ENCODE results near the gene SEC14L5. TPM values are rescaled to one million over a fixed set of nuclear protein-coding genes. Genes with fewer than 3 reads are reported as not detected.
A peak's percentile ranks its signal among the peaks of the same experiment; 100 is the strongest.

Gene SEC14L5
- total RNA-seq, 1 donor = under 0.01 TPM

DNA sequence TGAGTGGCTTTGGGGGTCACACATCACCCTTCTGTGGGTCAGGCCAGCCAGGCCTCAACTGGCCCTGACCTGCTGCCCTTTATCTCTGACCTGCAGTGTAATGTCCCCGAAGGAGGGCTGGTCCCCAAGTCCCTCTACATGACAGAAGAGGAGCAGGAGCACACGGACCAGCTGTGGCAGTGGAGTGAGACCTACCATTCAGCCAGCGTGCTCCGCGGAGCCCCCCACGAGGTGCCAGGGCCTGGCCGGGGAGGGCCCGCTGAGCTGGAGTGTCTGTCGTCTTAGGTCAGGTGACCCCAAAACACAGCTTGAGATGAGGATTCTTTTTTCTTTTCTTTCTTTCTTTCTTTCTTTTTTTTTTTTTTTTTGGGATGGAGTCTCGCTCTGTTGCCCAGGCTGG, 49.1 kb downstream of the SEC14L5 start:
- DNase-seq (ENCODE audit: low read depth in 2 of 3, low spot score in 2 of 3) = no peak

- DNase-seq (ENCODE audit: low read depth in 2 of 3, low spot score in 2 of 3) = no peak
Measured at GRCh38 chr16:5008311-5008731, 50.2 kb downstream of the SEC14L5 start.

- no peak for DNase-seq (ENCODE audit: low read depth in 2 of 3, low spot score in 2 of 3)
Measured at GRCh38 chr16:5010576-5011329, 52.6 kb downstream of the SEC14L5 start.

DNA sequence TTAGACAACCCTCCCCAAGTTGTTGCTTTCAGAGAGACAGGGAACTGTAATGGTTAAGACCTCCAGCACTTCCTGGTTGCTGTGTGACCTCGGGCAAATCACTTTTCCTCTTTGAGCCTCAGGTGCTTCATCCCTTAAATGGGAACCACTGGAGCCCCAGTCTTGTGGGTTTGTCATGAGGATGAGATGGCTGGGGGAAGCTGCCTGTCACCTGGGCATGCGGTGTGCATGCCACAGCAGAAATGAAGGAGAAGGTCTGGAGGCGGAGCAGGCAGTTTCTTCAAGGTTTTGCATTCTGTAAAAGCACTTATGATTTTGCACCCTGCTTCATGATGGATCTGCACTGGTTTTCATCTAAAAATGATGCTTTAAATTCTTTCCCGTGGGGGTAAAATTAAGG, 53.5 kb downstream of the SEC14L5 start:
- DNase-seq (ENCODE audit: low read depth in 2 of 3, low spot score in 2 of 3) = no peak

- no peak for DNase-seq (ENCODE audit: low read depth in 2 of 3, low spot score in 2 of 3)
Measured at GRCh38 chr16:5012887-5013286, 54.8 kb downstream of the SEC14L5 start.

GRCh38 chr16:5015351-5015750, 57.2 kb downstream of the SEC14L5 start:
- no peak for DNase-seq (ENCODE audit: low read depth in 2 of 3, low spot score in 2 of 3)

DNA sequence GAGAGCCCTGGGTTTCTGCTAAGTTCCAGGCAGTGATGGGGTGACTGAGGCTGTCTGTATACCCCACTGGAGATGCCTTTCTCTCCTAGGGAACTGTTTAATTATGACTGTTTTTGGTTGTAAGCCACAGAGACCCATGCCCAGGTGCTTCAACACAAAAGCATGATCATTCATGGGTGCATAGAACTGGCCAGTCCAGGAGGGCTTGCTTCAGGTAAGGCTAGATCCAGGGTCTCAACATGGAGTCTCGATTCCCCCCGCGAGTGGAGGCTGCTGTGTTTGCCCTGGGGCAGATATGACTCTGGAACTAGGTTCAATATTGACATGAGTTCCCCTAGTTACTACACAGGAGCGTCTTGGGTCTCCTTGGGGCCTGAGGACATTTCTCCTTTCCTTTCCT, 57.8 kb downstream of the SEC14L5 start:
- DNase-seq (ENCODE audit: low read depth in 2 of 3, low spot score in 2 of 3) = no peak

GRCh38 chr16:5016967-5017677, 59.0 kb downstream of the SEC14L5 start:
- no peak for DNase-seq (ENCODE audit: low read depth in 2 of 3, low spot score in 2 of 3)

DNA sequence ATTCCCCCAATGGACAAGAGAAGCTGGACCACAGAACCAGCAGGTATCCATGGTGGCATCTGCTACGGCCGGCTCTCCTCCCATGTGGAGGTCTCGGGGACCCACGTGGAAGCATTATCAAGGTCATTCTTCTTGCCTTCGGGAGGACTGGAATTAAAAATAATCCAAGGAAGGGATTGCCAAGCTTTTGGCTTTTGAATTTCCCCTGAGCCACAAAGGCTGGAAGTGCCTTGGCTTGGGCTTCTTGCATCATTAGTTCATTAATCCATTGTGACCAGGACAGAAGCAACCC, 59.5 kb downstream of the SEC14L5 start:
- no peak for DNase-seq (ENCODE audit: low read depth in 2 of 3, low spot score in 2 of 3)

GRCh38 chr16:5018793-5019192, 60.7 kb downstream of the SEC14L5 start:
- no peak for DNase-seq (ENCODE audit: low read depth in 2 of 3, low spot score in 2 of 3)

DNA sequence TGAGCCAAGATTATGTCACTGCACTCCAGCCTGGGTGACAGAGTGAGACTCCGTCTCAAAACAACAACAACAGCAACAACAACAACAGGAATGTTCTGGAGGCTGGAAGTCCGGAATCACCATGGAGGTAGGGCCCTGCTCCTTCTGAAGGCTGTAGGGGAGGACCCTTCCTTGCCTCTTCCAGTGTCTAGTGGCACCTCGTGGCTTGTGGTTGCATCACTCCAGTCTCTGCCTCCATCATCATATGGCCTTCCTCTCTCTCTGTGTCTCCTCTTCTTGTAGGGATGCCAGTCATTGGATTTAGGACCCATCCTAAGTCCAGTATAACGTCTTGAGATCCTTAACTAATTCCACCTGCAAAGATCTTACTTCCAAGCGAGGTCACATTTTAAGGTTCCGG, 61.6 kb downstream of the SEC14L5 start:
- DNase-seq (ENCODE audit: low read depth in 2 of 3, low spot score in 2 of 3) = no peak

GRCh38 chr16:5020551-5020950, 62.4 kb downstream of the SEC14L5 start:
- no peak for DNase-seq (ENCODE audit: low read depth in 2 of 3, low spot score in 2 of 3)

- DNase-seq (ENCODE audit: low read depth in 2 of 3, low spot score in 2 of 3) = no peak
Measured at GRCh38 chr16:5022521-5022920, 64.4 kb downstream of the SEC14L5 start.

- DNase-seq (ENCODE audit: low read depth in 2 of 3, low spot score in 2 of 3) = peak in 2 of 3 donors; percentile 14 to 46
Measured at GRCh38 chr16:5024632-5025031, 66.5 kb downstream of the SEC14L5 start.

- DNase-seq (ENCODE audit: low read depth in 2 of 3, low spot score in 2 of 3) = peak in 1 of 3 donors; percentile 10
Measured at GRCh38 chr16:5025171-5025632, 67.1 kb downstream of the SEC14L5 start.

GRCh38 chr16:5026664-5027063, 68.5 kb downstream of the SEC14L5 start:
- DNase-seq (ENCODE audit: low read depth in 2 of 3, low spot score in 2 of 3) = no peak

DNA sequence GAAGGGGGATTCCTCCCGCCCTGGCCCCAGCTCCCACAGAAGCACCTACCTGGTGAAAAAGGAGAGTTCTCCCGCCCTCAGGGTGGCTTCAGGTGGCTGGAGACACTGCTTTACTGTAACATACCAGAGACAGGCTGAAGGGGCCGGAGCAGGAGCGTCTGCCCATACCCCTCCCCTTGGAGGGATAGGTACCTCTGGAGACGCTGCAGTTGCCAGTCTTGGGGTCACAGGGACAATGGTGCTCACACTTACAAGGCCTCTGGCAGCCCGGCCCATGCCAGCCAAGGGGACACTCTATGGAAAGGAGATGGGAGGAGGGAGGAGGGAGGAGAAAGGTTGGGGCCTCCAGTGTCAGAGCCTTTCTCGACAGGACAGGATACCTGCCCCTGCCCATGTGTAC, 69.0 kb downstream of the SEC14L5 start:
- no peak for DNase-seq (ENCODE audit: low read depth in 2 of 3, low spot score in 2 of 3)

DNA sequence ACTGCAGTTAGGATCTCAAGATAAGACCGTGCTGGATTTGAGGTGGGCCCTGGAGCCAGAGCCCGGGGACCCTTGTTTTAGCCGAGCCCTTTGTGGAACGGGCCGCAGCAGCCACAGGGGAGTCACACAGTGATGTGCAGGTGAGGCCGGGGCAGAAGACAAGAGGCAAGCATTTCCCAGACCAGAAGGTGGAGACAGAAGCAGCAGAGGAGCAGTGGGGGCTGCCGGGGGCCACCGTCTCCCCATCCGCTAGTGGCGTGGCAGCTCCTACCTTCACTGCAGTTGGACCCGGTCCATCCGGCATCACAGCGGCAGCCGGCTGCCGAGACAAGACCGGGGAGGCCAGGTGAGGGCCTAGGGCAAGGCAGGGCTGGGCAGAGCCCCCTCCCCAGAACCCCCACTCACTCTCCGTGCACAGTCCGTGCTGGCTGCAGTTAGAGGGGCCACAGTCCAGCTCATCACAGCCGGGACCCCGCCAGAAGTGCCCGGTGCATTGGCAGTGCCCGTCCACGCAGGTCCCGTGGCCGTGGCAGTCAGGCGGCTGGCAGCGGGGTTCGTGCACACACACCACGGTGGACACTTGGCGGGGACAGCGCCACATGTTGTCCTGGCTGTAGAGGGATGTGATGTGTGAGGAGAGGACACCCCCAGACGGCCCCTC, 69.6 kb downstream of the SEC14L5 start:
- no peak for DNase-seq (ENCODE audit: low read depth in 2 of 3, low spot score in 2 of 3)

- no peak for DNase-seq (ENCODE audit: low read depth in 2 of 3, low spot score in 2 of 3)
Measured at GRCh38 chr16:5028950-5029475, 70.9 kb downstream of the SEC14L5 start.

- no peak for DNase-seq (ENCODE audit: low read depth in 2 of 3, low spot score in 2 of 3)
Measured at GRCh38 chr16:5030251-5030870, 72.2 kb downstream of the SEC14L5 start.

GRCh38 chr16:5031601-5032000, 73.5 kb downstream of the SEC14L5 start:
- DNase-seq (ENCODE audit: low read depth in 2 of 3, low spot score in 2 of 3) = no peak

All from hematopoietic multipotent progenitor cell (in vitro differentiated cells).